GM12878 (cell line): ENCODE results near the gene KLHL8. TPM values are rescaled to one million over a fixed set of nuclear protein-coding genes. Genes with fewer than 3 reads are reported as not detected.

ENCODE experiments used
- ATAC-seq: fragments of 200-7000 bp; cut with Tn5 transposase; 3 replicates; pipeline ENCODE4 v1.9.1; 2020; ENCODE audit warnings: mild to moderate bottlenecking, moderate library complexity
- BruUV-seq: library from RNA; stranded (reverse); fragments of 400-500 nt; replicated peaks from 2 replicates; lab custom pipeline; 2021; lab: Mats Ljungman, UMichigan
- CTCF ChIA-PET: fragments of 300-600 bp; sonication (Branson Sonifier 250); formaldehyde crosslinking; extraction: SDS; loops from one replicate; lab custom pipeline; 2021; ENCODE audit warnings: inconsistent platforms; lab: Yijun Ruan, JAX
- POLR2A ChIA-PET: fragments of 350-600 bp; formaldehyde crosslinking; extraction: SDS; loops from one replicate; lab custom pipeline; 2021; ENCODE audit warnings: inconsistent platforms; lab: Charles Lee
- RAD21 ChIA-PET: fragments of 300-600 bp; sonication (Branson Sonifier 250); formaldehyde crosslinking; loops from one replicate; lab custom pipeline; 2023; ENCODE audit warnings: antibody characterized with exemption; ENCODE audit not compliant: unreplicated experiment; lab: Charles Lee
- SMC1A ChIA-PET: fragments of 300-600 bp; sonication (Branson Sonifier 250); formaldehyde crosslinking; loops from one replicate; lab custom pipeline; 2023; ENCODE audit not compliant: unreplicated experiment, uncharacterized antibody; lab: Charles Lee
- DNase-seq: peaks from one replicate; pipeline ENCODE4 v3.0.0-alpha.2; 2011; ENCODE audit warnings: low read depth, low spot score
- FAIRE-seq: peaks from 3 replicates; lab custom pipeline; 2011; peaks lifted over from hg19 to GRCh38; lab: Jason Lieb, UNC
- H2AFZ ChIP-seq: 2 replicates; pipeline ENCODE4 v1.6.0; 2011; ENCODE audit warnings: low read depth, low read length, control low read depth; ENCODE audit not compliant: control insufficient read depth
- H3K27ac ChIP-seq: 2 replicates; pipeline ENCODE4 v1.5.1; 2011; ENCODE audit warnings: control low read depth; ENCODE audit not compliant: control insufficient read depth, insufficient read depth
- H3K27me3 ChIP-seq, 2 experiments: replicated peaks in 1 of 2; 2 replicates each; pipeline versions ENCODE4 v1.6.0 to v1.6.1; 2011; ENCODE audit warnings: low read length in 1 of 2; ENCODE audit not compliant: control insufficient read depth in 2 of 2, insufficient read depth in 2 of 2
- H3K36me3 ChIP-seq, 2 experiments: 2 replicates each; pipeline ENCODE4 v1.5.1; 2011; ENCODE audit warnings: low read length in 1 of 2; ENCODE audit not compliant: control insufficient read depth in 2 of 2, insufficient read depth in 2 of 2
- H3K4me1 ChIP-seq: 2 replicates; pipeline ENCODE4 v1.6.1; 2011; ENCODE audit warnings: mild to moderate bottlenecking, low read length, moderate library complexity, mixed read lengths; ENCODE audit not compliant: control insufficient read depth, insufficient read depth
- H3K4me2 ChIP-seq: 2 replicates; pipeline ENCODE4 v1.6.0; 2011; ENCODE audit warnings: control low read depth; ENCODE audit not compliant: control insufficient read depth, insufficient read depth
- H3K4me3 ChIP-seq: fragments of 200-600 bp; sonication (generic); 2 replicates; pipeline ENCODE4 v1.5.1; 2016
- H3K79me2 ChIP-seq: 2 replicates; pipeline ENCODE4 v1.6.0; 2011; ENCODE audit warnings: low read length; ENCODE audit not compliant: control insufficient read depth, insufficient read depth
- H3K9ac ChIP-seq: 2 replicates; pipeline ENCODE4 v1.8.0; 2011; ENCODE audit warnings: low read length, control low read depth, mixed read lengths; ENCODE audit not compliant: control insufficient read depth, insufficient read depth
- H3K9me3 ChIP-seq: replicated peaks from 3 replicates; pipeline ENCODE4 v1.5.1; 2011; ENCODE audit warnings: mild to moderate bottlenecking, low read length; ENCODE audit not compliant: control insufficient read depth, insufficient read depth
- H4K20me1 ChIP-seq: 2 replicates; pipeline ENCODE4 v1.6.0; 2011; ENCODE audit not compliant: control insufficient read depth, insufficient read depth
- ATF7 ChIP-seq: fragments of 450-650 bp; IDR thresholded peaks from 2 replicates; pipeline ENCODE4 v1.6.1; 2016; ENCODE audit warnings: low read depth, mild to moderate bottlenecking
- CEBPB ChIP-seq, 2 experiments: fragments of 150-350 bp in 1 of 2; IDR thresholded peaks; 2 replicates each; pipeline ENCODE4 v1.6.1; 2012 to 2014; ENCODE audit warnings: low read depth in 2 of 2, low read length in 2 of 2, borderline replicate concordance in 1 of 2, inconsistent platforms in 1 of 2
- POLR2AphosphoS2 ChIP-seq: IDR thresholded peaks from 2 replicates; pipeline ENCODE4 v1.6.1; 2011; ENCODE audit warnings: low read depth, mild to moderate bottlenecking, low read length, improper control_type of control experiment, moderate library complexity
- RUNX3 ChIP-seq: IDR thresholded peaks from 2 replicates; pipeline ENCODE4 v1.6.1; 2012; ENCODE audit warnings: low read length, inconsistent platforms
- SPI1 ChIP-seq: IDR thresholded peaks from 2 replicates; pipeline ENCODE4 v1.6.1; 2011; ENCODE audit warnings: low read depth, mild to moderate bottlenecking, low read length, moderate library complexity, borderline replicate concordance; ENCODE audit not compliant: insufficient read depth
- ZNF384 ChIP-seq: IDR thresholded peaks from 2 replicates; pipeline ENCODE4 v1.6.1; 2012; ENCODE audit warnings: low read depth, mild to moderate bottlenecking, low read length, improper control_type of control experiment, borderline replicate concordance
- WGBS: methylation state at CpG from one replicate; pipeline ENCODE4 v1.1.6; 2016; ENCODE audit warnings: low lambda C conversion rate; ENCODE audit not compliant: insufficient replicate concordance, insufficient coverage; ENCODE audit errors: missing lambda C conversion rate; 5-methylcytosine and 5-hydroxymethylcytosine counted together
- in situ Hi-C: fragments of 300-500 bp; cut with MboI; formaldehyde crosslinking; loops from 9 replicates; pipeline ENCODE4 v1.14.3; 2018; ENCODE audit warnings: mixed read lengths
- intact Hi-C: fragments of 100-400 bp; cut with micrococcal nuclease; formaldehyde crosslinking; loops from one replicate; pipeline ENCODE4 v1.14.2; 2022; ENCODE audit not compliant: unreplicated experiment
- polyA plus RNA-seq, 11 experiments: library from polyadenylated mRNA; depleted of rRNA in 4 of 11; unstranded in 6 of 11; stranded (reverse) in 5 of 11; fragments of >200 nt; fragmentation: Nextera tagmentation in 4 of 11; fragmentation: Illumina TruSeq in 1 of 11; extraction: Ambion mirVana in 4 of 11; extraction: Trizol in 1 of 11; gene quantifications; 1 replicate in 1 of 11; 2 replicates in 10 of 11; pipeline versions ENCODE4 v1.2.1 to v1.2.3, GENCODE V29; 2011 to 2016; ENCODE audit warnings: inconsistent platforms in 2 of 11, missing spikeins in 2 of 11, low read depth in 1 of 11
- total RNA-seq, 4 experiments: library from RNA; depleted of rRNA in 3 of 4; stranded (reverse); fragments of >200 nt in 3 of 4; fragmentation: Illumina TruSeq in 1 of 4; extraction: Trizol in 1 of 4; gene quantifications; 2 replicates each; pipeline versions ENCODE4 v1.2.1 to v1.2.3, GENCODE V29; 2013 to 2021
- TF ChIP-seq, protein P1 (sequence below): IDR thresholded peaks from 2 replicates; pipeline ENCODE4 v1.6.1; 2012; ENCODE audit warnings: low read depth, low read length, improper control_type of control experiment
- TF ChIP-seq, protein P2 (sequence below): IDR thresholded peaks from 2 replicates; pipeline ENCODE4 v1.6.1; 2012; ENCODE audit warnings: low read length, inconsistent platforms

The KLHL8 gene
- total and polyA plus RNA-seq, 10 of the 15 experiments (the other 5 are each of a cell fraction or from before 2014, with no cell fraction given): 4.5 to 13.1 (median 9.0) TPM

DNA sequence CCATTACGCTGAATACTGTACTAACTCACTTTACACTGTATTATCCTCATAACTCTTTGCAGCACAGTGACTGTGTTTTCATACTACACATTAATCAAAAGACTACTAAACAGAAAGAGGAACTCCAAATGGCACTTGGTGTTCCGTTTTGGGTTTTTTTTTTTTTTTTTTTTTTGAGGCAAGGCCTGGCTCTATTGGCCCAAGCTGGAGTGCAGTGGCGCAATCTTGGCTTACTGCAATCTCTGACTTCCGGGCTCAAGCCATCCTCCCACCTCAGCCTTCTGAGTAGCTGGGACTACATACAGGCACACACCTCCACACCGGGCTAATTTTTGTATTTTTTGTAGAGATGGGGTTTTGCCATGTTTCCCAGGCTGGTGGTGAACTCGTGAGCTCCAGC lies 10.7 kb downstream of the KLHL8 start:
- Histone ChIP-seq H4K20me1 (no peaks in the 10 kb centered on the region), H3K9ac (no peak overlapping the region; the same call in 1 of the 2 replicates), H3K27ac (peak overlapping the region; percentile 54), H3K79me2 (peaks cover 13% of the 10 kb centered on the region), H3K36me3 (no peaks in the 10 kb centered on the region), H3K27me3 (no peaks in the 10 kb centered on the region), H3K4me2 (peak overlapping the region; percentile 66), H3K9me3 (no peaks in the 10 kb centered on the region; the same call in 2 of the 3 replicates), H3K4me1 (no peaks in the 10 kb centered on the region; the same call in 1 of the 2 replicates), H2AFZ (peak overlapping the region; percentile 85), H3K4me3 (no peak overlapping the region)
- no TSS peak for BruUV-seq
- ATAC-seq (peak; percentile 96), DNase-seq (peak; percentile 26), FAIRE-seq (no peak)
- ChIA-PET POLR2A (interaction anchor here (0.6 to 2.8 kb wide), 6 partner anchors 9 to 455 kb away, joined by 3 to 10 read pairs (median 6); no protein-coding TSS in a partner anchor), SMC1A (interaction anchor here (1.0 to 1.7 kb wide), 4 partner anchors 13 to 59 kb away, joined by 3 read pairs; no protein-coding TSS in a partner anchor), CTCF (interaction anchor here (1.3 to 2.2 kb wide), 4 partner anchors 9 to 288 kb away, joined by 3 to 9 read pairs (median 6); no protein-coding TSS in a partner anchor), RAD21 (interaction anchor here (0.6 to 1.3 kb wide), 3 partner anchors 10 to 1075 kb away, joined by 3 to 6 read pairs (median 4); partner anchors contain the start of gene PPM1K)
- 55% methylated on average over 6 of the region's 6 CpGs for WGBS
- intact Hi-C loops: no loop called here
- in situ Hi-C loops: no loop called here
- TF ChIP-seq, protein P1, sequence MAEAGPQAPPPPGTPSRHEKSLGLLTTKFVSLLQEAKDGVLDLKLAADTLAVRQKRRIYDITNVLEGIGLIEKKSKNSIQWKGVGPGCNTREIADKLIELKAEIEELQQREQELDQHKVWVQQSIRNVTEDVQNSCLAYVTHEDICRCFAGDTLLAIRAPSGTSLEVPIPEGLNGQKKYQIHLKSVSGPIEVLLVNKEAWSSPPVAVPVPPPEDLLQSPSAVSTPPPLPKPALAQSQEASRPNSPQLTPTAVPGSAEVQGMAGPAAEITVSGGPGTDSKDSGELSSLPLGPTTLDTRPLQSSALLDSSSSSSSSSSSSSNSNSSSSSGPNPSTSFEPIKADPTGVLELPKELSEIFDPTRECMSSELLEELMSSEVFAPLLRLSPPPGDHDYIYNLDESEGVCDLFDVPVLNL: no peak
- no peak for TF ChIP-seq ATF7
- TF ChIP-seq RUNX3: peak; percentile 19; the same call in 1 of the 2 replicates
- peak; percentile 85; the same call in 1 of the 2 replicates for TF ChIP-seq SPI1
- TF ChIP-seq, protein P2, sequence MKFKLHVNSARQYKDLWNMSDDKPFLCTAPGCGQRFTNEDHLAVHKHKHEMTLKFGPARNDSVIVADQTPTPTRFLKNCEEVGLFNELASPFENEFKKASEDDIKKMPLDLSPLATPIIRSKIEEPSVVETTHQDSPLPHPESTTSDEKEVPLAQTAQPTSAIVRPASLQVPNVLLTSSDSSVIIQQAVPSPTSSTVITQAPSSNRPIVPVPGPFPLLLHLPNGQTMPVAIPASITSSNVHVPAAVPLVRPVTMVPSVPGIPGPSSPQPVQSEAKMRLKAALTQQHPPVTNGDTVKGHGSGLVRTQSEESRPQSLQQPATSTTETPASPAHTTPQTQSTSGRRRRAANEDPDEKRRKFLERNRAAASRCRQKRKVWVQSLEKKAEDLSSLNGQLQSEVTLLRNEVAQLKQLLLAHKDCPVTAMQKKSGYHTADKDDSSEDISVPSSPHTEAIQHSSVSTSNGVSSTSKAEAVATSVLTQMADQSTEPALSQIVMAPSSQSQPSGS: no peak
- TF ChIP-seq CEBPB (IDR thresholded peaks at IDR 0.05; ENCODE audit: borderline replicate concordance in 1 of 2, low read depth in 2 of 2, low read length in 2 of 2): peak in 1 of 2 experiments; percentile 65; a peak in 1 of 4 replicates
- no peak for TF ChIP-seq POLR2AphosphoS2
- peak; percentile 90 for TF ChIP-seq ZNF384
